SKM-1 (cell line): ENCODE data around the gene NCOR1.

ENCODE experiments used
- DNase-seq: peaks from one replicate; lab custom pipeline; 2025; ENCODE audit not compliant: unreplicated experiment; lab: John Stamatoyannopoulos, UW

Gene NCOR1

DNA sequence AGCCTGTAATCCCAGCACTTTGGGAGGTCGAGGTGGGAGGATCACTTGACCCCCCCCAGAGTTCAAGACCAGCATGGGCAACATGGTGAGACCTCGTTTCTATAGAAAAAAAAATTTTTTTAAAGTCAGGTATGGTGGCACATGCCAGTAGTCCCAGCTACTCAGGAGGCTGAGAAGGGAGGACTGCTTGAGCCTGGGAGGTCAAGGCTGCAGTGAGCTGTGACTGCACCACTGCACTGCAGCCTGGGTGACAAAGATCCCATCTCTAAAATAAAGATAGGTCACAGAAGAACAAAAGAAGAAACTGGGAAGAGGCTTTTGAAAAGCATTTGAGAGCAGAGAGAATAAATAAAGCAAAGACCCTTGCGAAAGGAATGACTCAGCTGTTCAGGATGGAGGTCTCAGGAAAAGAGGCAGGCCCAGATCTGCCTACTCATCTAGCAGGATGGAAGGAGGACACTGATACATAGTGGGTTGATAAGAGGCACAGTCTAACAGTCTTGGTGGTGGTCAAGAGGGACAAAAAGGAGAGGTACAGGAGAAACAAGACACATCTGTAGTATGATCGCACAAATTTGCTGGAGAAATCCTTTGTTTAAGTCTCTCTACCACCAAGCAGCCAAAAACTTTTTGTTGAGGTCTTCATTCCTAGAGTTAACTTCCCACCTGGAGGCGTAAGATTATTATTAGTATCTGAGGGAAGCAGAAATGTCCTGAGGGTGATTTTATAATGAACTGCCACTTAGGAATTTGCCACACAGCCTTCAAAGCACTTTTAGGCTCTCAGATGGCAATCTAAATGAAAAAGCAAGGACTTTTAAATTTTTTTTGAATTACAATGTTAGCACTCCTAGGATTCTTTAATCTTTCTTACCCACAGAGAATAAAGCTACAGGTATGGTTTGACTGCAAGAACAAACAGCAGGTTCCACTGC, 233.4 kb downstream of the NCOR1 start:
- no peak for DNase-seq

DNA sequence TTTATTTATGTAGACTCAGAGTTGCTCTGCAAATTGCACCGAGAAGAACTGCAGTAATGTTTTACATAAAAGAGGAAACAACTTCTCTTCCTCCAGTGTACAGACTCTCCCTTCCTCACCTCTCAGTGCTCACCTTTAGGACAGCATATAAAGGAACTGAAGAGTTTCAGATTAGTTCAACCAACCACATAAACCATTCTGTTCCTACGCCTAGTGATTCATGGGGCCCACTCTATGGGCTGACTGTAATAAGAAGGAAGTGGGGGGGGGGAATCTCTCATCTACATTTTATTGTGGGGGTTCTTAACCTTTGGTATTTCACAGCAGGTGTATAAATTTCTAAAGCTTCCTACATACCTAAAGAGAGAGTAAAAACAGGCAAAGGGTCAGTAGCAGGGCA, 234.1 kb downstream of the NCOR1 start:
- no peak for DNase-seq
